ENCODE measurements around the gene LRRC42. TPM values are rescaled to one million over a fixed set of nuclear protein-coding genes. Genes with fewer than 3 reads are reported as not detected.

LRRC42 gene
- total RNA-seq, 1 experiment from 2014 or later = 38.1 TPM

DNA sequence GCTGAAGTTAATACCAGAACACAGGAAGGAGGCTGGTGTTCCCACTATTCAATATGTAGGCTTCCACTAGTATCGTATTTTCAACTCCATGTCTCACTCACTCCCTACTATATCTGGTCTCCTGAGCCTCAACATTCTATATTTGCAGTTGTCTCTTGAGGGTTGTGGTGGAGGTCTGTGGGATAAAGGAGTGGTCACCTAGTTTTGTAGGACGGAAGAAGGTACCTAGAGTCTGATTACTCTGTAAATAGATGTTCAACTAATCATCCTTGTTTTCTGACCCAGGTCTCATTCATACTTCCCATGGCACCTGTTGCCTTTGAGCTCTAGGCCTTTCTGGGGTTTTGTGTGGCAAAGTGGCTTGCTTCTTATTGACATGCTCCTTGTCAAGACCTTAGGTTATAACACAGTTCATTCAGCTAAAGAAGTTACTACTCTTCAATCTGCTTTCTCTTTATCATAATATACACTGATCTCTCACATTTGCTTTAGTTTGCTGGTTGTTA, 18.7 kb upstream of the LRRC42 start:
- H3K36me3 Mint-ChIP-seq = peaks cover 2% of the 10 kb centered on the region; the same call in 1 of the 2 replicates
- ATAC-seq = no peak
- no peak overlapping the region for H3K27ac Mint-ChIP-seq

GRCh38 chr1:53929246-53929960, 16.7 kb upstream of the LRRC42 start:
- DNase-seq (ENCODE audit: low spot score) (no peak), ATAC-seq (no peak)
- Mint-ChIP-seq H3K4me1 (no peaks in the 10 kb centered on the region), H3K27me3 (ENCODE audit: low read depth) (no peaks in the 10 kb centered on the region), H3K9me3 (peaks cover 27% of the 10 kb centered on the region), H3K27ac (no peak overlapping the region), H3K36me3 (peaks cover 14% of the 10 kb centered on the region), H3K4me3 (no peak overlapping the region)
- CTCF ChIA-PET = no interaction called here
- no peak for TF ChIP-seq RORB (CRISPR knock-in tag; IDR thresholded peaks at IDR 0.05)
- no peak for TF ChIP-seq ZSCAN18 (CRISPR knock-in tag; IDR thresholded peaks at IDR 0.05)
- TF ChIP-seq SP1 (CRISPR knock-in tag; conservative IDR thresholded peaks at IDR 0.05) = no peak
- TF ChIP-seq GABPB1 (CRISPR knock-in tag; IDR thresholded peaks at IDR 0.05) = no peak
- no peak for TF ChIP-seq NFATC4 (CRISPR knock-in tag; IDR thresholded peaks at IDR 0.05)
- no peak for TF ChIP-seq ZNF219 (CRISPR knock-in tag; IDR thresholded peaks at IDR 0.05; ENCODE audit: borderline replicate concordance)
- TF ChIP-seq USF2 (CRISPR knock-in tag; IDR thresholded peaks at IDR 0.05) = no peak
- TF ChIP-seq, protein P1, sequence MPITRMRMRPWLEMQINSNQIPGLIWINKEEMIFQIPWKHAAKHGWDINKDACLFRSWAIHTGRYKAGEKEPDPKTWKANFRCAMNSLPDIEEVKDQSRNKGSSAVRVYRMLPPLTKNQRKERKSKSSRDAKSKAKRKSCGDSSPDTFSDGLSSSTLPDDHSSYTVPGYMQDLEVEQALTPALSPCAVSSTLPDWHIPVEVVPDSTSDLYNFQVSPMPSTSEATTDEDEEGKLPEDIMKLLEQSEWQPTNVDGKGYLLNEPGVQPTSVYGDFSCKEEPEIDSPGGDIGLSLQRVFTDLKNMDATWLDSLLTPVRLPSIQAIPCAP (CRISPR knock-in tag; IDR thresholded peaks at IDR 0.05) = no peak
- no peak for TF ChIP-seq CTCF (IDR thresholded peaks at IDR 0.05)
- no peak for TF ChIP-seq ETV6 (CRISPR knock-in tag; IDR thresholded peaks at IDR 0.05)
- no peak for TF ChIP-seq TEAD4 (CRISPR knock-in tag; IDR thresholded peaks at IDR 0.05)
- TF ChIP-seq MXD4 (CRISPR knock-in tag; IDR thresholded peaks at IDR 0.05; ENCODE audit: borderline replicate concordance) = no peak
- TF ChIP-seq MLX (CRISPR knock-in tag; IDR thresholded peaks at IDR 0.05) = no peak
- POLR2A ChIA-PET = no interaction called here

More for the DNA sequence above, 18.7 kb upstream of the LRRC42 start:
- ChIA-PET POLR2A (interaction anchor here (0.6 kb wide), 1 partner anchor 129 kb away, joined by 3 read pairs; no protein-coding TSS in a partner anchor), CTCF (no interaction called here)
- Mint-ChIP-seq H3K4me3 (no peak overlapping the region), H3K4me1 (no peaks in the 10 kb centered on the region), H3K27me3 (ENCODE audit: low read depth) (no peaks in the 10 kb centered on the region), H3K9me3 (peaks cover 7% of the 10 kb centered on the region; the same call in 1 of the 2 replicates)
- TF ChIP-seq, protein P2, sequence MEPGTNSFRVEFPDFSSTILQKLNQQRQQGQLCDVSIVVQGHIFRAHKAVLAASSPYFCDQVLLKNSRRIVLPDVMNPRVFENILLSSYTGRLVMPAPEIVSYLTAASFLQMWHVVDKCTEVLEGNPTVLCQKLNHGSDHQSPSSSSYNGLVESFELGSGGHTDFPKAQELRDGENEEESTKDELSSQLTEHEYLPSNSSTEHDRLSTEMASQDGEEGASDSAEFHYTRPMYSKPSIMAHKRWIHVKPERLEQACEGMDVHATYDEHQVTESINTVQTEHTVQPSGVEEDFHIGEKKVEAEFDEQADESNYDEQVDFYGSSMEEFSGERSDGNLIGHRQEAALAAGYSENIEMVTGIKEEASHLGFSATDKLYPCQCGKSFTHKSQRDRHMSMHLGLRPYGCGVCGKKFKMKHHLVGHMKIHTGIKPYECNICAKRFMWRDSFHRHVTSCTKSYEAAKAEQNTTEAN (CRISPR knock-in tag; IDR thresholded peaks at IDR 0.05) = no peak
- TF ChIP-seq JUN (CRISPR knock-in tag; IDR thresholded peaks at IDR 0.05) (no peak), MYBL2 (CRISPR knock-in tag; IDR thresholded peaks at IDR 0.05) (no peak), IRF2 (CRISPR knock-in tag; IDR thresholded peaks at IDR 0.05; ENCODE audit: borderline replicate concordance, low read depth) (no peak), ZNF416 (CRISPR knock-in tag; IDR thresholded peaks at IDR 0.05) (no peak), CBFB (CRISPR knock-in tag; IDR thresholded peaks at IDR 0.05; ENCODE audit: low read depth) (no peak), FOXP1 (CRISPR knock-in tag; IDR thresholded peaks at IDR 0.05; ENCODE audit: borderline replicate concordance) (no peak)
- TF ChIP-seq, protein P3, sequence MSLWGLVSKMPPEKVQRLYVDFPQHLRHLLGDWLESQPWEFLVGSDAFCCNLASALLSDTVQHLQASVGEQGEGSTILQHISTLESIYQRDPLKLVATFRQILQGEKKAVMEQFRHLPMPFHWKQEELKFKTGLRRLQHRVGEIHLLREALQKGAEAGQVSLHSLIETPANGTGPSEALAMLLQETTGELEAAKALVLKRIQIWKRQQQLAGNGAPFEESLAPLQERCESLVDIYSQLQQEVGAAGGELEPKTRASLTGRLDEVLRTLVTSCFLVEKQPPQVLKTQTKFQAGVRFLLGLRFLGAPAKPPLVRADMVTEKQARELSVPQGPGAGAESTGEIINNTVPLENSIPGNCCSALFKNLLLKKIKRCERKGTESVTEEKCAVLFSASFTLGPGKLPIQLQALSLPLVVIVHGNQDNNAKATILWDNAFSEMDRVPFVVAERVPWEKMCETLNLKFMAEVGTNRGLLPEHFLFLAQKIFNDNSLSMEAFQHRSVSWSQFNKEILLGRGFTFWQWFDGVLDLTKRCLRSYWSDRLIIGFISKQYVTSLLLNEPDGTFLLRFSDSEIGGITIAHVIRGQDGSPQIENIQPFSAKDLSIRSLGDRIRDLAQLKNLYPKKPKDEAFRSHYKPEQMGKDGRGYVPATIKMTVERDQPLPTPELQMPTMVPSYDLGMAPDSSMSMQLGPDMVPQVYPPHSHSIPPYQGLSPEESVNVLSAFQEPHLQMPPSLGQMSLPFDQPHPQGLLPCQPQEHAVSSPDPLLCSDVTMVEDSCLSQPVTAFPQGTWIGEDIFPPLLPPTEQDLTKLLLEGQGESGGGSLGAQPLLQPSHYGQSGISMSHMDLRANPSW (CRISPR knock-in tag; conservative IDR thresholded peaks at IDR 0.05; ENCODE audit: low read depth) = no peak
- no peak for DNase-seq (ENCODE audit: low spot score)
